ENCODE data around the gene ANKRD29.
A peak's percentile ranks its signal among the peaks of the same experiment; 100 is the strongest.

The ANKRD29 gene

DNA sequence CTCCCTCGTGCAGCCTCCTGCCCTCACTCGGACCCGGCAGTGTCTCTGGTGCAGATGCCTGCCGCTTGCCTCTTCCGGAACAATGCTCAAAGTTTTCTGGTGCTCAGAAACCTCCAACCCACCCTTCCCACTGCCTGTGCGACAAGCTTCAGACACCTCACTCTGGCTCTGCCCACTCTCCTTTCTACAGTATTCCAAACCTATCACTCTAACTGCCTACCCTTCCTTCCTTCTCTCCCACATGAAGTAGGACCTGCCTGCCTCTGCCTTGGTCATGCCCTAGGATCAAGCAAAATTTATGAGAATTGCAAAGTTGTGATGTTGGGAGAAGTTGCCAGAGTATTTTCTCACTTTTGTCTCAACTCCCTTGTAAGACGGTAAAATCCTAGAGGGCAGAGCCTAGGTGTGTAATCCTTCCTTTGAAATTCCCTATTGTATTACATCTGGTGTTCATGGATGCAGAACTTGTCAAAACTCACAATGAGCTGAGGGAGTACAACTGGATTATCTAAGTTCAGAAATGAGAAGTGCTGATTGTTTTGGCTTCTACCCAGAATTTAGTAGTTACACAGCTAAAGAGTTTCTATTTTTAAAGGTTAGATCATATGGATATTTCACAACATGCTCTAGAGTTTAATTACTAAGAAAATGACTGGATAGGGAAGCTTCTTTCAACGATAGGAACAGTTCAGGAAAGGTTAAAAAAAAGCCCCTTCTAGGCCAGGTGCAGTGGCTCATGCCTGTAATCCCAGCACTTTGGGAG lies 83.6 kb downstream of the ANKRD29 start (continued):
- TF ChIP-seq ZNF658 (tag by site-specific recombination; IDR thresholded peaks at IDR 0.05) (no peak), ZNF350 (tag by site-specific recombination; IDR thresholded peaks at IDR 0.05) (0 out of 2 replicates have a peak, but pooled peaks have one; percentile 18), OVOL3 (tag by site-specific recombination; IDR thresholded peaks at IDR 0.05) (no peak), WT1 (tag by site-specific recombination; IDR thresholded peaks at IDR 0.05) (peak; percentile 44; the same call in 1 of the 2 replicates), ZNF621 (tag by site-specific recombination; IDR thresholded peaks at IDR 0.05) (no peak), EGR2 (tag by site-specific recombination; IDR thresholded peaks at IDR 0.05; ENCODE audit: low read depth) (peak; percentile 85), ZNF843 (tag by site-specific recombination; IDR thresholded peaks at IDR 0.05) (no peak), SCRT1 (tag by site-specific recombination; IDR thresholded peaks at IDR 0.05; ENCODE audit: borderline replicate concordance) (no peak), TRIM28 (IDR thresholded peaks at IDR 0.05; ENCODE audit: borderline replicate concordance, low read length) (no peak), KLF8 (tag by site-specific recombination; IDR thresholded peaks at IDR 0.05) (no peak), OSR2 (tag by site-specific recombination; IDR thresholded peaks at IDR 0.05) (no peak), ZNF214 (tag by site-specific recombination; IDR thresholded peaks at IDR 0.05; ENCODE audit: borderline replicate concordance) (no peak), ZNF132 (tag by site-specific recombination; IDR thresholded peaks at IDR 0.05; ENCODE audit: borderline replicate concordance) (no peak), ZNF791 (tag by site-specific recombination; IDR thresholded peaks at IDR 0.05) (no peak), ZNF239 (tag by site-specific recombination; IDR thresholded peaks at IDR 0.05) (no peak), ZNF311 (tag by site-specific recombination; IDR thresholded peaks at IDR 0.05; ENCODE audit: borderline replicate concordance) (no peak), ZNF558 (tag by site-specific recombination; IDR thresholded peaks at IDR 0.05) (no peak), ZNF174 (tag by site-specific recombination; IDR thresholded peaks at IDR 0.05) (no peak), ZNF391 (tag by site-specific recombination; IDR thresholded peaks at IDR 0.05; ENCODE audit: borderline replicate concordance, low read depth) (no peak), ZNF626 (tag by site-specific recombination; IDR thresholded peaks at IDR 0.05) (no peak), ZNF112 (tag by site-specific recombination; IDR thresholded peaks at IDR 0.05) (no peak), FEZF1 (tag by site-specific recombination; IDR thresholded peaks at IDR 0.05) (no peak), ZXDB (tag by site-specific recombination; IDR thresholded peaks at IDR 0.05) (no peak), SALL2 (tag by site-specific recombination; IDR thresholded peaks at IDR 0.05; ENCODE audit: borderline replicate concordance) (no peak), ZNF48 (tag by site-specific recombination; IDR thresholded peaks at IDR 0.05) (no peak), ZNF610 (tag by site-specific recombination; IDR thresholded peaks at IDR 0.05; ENCODE audit: borderline replicate concordance) (no peak)
- TF ChIP-seq, protein P1, sequence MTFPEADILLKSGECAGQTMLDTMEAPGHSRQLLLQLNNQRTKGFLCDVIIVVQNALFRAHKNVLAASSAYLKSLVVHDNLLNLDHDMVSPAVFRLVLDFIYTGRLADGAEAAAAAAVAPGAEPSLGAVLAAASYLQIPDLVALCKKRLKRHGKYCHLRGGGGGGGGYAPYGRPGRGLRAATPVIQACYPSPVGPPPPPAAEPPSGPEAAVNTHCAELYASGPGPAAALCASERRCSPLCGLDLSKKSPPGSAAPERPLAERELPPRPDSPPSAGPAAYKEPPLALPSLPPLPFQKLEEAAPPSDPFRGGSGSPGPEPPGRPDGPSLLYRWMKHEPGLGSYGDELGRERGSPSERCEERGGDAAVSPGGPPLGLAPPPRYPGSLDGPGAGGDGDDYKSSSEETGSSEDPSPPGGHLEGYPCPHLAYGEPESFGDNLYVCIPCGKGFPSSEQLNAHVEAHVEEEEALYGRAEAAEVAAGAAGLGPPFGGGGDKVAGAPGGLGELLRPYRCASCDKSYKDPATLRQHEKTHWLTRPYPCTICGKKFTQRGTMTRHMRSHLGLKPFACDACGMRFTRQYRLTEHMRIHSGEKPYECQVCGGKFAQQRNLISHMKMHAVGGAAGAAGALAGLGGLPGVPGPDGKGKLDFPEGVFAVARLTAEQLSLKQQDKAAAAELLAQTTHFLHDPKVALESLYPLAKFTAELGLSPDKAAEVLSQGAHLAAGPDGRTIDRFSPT (tag by site-specific recombination; IDR thresholded peaks at IDR 0.05), result no peak
- TF ChIP-seq, protein P2, sequence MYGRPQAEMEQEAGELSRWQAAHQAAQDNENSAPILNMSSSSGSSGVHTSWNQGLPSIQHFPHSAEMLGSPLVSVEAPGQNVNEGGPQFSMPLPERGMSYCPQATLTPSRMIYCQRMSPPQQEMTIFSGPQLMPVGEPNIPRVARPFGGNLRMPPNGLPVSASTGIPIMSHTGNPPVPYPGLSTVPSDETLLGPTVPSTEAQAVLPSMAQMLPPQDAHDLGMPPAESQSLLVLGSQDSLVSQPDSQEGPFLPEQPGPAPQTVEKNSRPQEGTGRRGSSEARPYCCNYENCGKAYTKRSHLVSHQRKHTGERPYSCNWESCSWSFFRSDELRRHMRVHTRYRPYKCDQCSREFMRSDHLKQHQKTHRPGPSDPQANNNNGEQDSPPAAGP (tag by site-specific recombination; IDR thresholded peaks at IDR 0.05), result no peak
- TF ChIP-seq, protein P3, sequence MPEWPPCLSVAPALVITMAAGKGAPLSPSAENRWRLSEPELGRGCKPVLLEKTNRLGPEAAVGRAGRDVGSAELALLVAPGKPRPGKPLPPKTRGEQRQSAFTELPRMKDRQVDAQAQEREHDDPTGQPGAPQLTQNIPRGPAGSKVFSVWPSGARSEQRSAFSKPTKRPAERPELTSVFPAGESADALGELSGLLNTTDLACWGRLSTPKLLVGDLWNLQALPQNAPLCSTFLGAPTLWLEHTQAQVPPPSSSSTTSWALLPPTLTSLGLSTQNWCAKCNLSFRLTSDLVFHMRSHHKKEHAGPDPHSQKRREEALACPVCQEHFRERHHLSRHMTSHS (tag by site-specific recombination; IDR thresholded peaks at IDR 0.05), result no peak
- TF ChIP-seq, protein P4, sequence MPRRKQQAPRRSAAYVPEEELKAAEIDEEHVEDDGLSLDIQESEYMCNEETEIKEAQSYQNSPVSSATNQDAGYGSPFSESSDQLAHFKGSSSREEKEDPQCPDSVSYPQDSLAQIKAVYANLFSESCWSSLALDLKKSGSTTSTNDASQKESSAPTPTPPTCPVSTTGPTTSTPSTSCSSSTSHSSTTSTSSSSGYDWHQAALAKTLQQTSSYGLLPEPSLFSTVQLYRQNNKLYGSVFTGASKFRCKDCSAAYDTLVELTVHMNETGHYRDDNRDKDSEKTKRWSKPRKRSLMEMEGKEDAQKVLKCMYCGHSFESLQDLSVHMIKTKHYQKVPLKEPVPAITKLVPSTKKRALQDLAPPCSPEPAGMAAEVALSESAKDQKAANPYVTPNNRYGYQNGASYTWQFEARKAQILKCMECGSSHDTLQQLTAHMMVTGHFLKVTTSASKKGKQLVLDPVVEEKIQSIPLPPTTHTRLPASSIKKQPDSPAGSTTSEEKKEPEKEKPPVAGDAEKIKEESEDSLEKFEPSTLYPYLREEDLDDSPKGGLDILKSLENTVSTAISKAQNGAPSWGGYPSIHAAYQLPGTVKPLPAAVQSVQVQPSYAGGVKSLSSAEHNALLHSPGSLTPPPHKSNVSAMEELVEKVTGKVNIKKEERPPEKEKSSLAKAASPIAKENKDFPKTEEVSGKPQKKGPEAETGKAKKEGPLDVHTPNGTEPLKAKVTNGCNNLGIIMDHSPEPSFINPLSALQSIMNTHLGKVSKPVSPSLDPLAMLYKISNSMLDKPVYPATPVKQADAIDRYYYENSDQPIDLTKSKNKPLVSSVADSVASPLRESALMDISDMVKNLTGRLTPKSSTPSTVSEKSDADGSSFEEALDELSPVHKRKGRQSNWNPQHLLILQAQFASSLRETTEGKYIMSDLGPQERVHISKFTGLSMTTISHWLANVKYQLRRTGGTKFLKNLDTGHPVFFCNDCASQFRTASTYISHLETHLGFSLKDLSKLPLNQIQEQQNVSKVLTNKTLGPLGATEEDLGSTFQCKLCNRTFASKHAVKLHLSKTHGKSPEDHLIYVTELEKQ (tag by site-specific recombination; IDR thresholded peaks at IDR 0.05; ENCODE audit: borderline replicate concordance), result no peak
- TF ChIP-seq, protein P5, sequence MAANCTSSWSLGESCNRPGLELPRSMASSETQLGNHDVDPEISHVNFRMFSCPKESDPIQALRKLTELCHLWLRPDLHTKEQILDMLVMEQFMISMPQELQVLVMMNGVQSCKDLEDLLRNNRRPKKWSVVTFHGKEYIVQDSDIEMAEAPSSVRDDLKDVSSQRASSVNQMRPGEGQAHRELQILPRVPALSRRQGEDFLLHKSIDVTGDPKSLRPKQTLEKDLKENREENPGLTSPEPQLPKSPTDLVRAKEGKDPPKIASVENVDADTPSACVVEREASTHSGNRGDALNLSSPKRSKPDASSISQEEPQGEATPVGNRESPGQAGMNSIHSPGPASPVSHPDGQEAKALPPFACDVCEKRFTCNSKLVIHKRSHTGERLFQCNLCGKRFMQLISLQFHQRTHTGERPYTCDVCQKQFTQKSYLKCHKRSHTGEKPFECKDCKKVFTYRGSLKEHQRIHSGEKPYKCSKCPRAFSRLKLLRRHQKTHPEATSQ (tag by site-specific recombination; IDR thresholded peaks at IDR 0.05), result no peak

Data from HEK293 (cell line).